NOMO-1 treated with dmso at 0.1 percent for 144 hours (cell line): ENCODE results near the gene PMEPA1.

Experiments
- DNase-seq: peaks from one replicate; lab custom pipeline; 2025; ENCODE audit not compliant: unreplicated experiment; lab: John Stamatoyannopoulos, UW

Gene PMEPA1

DNA sequence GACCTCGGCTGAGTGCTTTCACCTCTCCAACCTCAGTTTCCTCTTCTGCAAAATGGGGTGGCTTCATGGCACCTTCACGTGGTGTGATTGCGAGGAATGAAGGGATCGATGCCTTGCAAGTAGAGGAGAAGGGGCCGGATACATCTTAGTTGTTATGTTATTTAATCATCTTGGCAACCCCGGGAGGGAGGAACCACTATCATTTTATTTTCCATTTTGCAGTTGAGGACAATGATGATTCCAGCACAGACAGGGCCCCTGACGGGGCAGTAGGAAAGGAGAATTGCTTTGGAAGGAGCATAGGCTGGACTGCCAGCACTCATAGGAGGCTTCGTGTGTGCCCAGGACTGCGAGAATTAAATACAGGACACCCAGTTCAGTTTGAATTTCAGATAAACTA lies 2.5 kb upstream of the PMEPA1 start:
- no peak for DNase-seq

DNA sequence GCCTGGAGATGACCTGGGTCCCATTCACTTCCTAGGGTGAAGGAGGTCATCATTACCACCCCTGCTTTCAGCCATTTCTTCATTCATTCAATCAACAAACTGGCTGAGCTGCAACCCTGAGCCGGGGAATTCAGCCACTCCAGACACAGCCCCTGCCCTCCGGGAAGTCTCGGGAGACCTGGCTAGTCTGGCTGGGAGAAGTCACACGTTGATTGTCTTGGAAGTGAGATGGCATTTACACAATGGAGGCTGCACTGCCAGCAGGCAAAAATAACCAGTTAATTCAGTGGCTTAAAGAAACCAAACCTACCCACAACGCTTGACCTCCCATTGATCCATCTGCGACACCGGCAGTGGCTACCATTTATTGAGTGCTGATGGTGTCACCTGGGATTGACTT lies 2.0 kb upstream of the PMEPA1 start:
- no peak for DNase-seq

DNA sequence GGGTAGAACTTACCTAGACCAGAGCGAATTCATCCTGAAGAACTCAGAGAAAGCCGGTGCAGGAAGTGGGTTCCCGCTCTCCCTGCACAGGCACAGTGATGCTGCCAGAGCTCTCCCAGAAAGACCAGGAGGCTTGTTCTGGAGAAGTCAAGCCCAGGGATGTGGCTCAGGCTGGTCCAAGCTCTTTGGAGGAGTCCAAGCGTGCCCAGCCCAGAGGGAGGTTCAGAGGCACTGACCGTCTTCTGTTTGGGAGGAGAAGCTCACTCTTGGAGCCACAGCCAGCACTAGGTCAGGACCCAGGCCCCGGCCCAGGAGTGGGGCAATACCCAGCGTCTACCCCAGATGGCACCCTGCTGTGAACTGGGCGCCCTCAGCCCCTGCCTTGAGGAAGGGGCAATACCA lies 1.5 kb upstream of the PMEPA1 start:
- DNase-seq, result no peak

DNA sequence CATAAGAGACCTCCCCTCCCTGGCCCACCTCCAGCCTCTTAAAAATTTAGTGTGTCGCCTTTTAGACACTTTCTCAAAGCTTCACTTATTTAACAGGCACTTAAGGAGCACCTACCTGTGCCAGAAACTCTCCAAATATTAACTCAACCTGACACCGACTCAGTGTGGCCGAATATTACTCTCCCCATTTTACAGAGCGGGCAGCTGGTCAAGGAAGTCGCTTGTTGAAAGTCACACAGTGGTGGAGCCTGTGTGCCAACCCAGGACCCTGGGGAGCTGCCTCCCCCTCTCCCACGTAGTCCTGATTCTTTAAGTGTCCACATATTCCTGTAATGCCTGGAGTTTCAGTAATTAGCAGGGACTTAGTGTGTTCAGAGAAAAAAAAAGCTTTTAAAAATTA lies 1.0 kb upstream of the PMEPA1 start:
- no peak for DNase-seq

DNA sequence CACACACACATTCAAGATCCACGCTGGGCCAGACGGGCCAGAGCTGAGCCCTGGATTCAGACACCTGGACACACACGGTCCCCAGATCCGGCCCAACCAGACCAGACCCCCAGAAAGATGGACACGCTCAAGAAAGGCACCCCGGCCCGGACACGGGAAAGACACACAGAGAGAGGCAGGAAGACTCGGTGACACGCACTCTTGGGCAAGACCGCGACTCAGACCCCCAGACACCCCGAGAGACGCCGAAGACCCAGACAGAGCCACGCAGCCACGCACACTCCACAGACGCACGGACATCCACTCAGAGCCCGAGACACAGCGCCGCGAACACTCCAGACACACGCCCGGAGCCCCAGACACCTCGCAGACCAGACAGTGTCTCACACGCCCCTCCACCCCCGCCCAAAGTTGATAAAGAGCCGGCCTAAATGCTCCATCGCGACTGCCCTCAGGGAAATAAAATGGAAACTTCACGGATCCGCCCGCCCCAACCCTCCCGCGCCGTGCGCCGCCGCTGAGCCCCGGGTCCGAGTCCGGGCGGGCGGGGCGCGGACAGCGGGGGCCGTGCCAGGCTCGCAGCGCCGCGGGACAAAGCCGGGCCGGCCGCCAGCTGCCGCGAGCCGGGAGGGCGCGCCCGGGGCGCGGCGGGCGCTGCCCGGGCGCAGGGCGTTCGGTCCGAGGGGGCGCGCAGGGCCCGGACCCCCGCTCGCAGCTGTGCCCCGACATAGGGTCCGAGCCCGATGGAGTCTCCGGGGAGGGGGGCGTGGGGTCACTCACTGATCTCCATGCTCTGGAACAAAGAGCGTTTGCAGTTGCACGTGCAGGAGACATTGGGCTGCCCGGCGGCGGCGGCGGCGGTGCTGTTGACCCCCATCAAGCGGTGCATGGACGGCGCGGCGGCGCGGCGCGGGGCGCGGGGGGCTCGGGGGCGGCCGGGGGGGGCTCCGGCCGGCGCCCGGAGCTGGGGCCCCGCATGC lies 831 bp downstream of the PMEPA1 start:
- no peak for DNase-seq

- DNase-seq, result no peak
Measured at GRCh38 chr20:57707849-57708693, 1.7 kb downstream of the PMEPA1 start.

- DNase-seq, result no peak
Measured at GRCh38 chr20:57707320-57707719, 2.5 kb downstream of the PMEPA1 start.

- DNase-seq, result no peak
Measured at GRCh38 chr20:57705127-57705899, 4.5 kb downstream of the PMEPA1 start.

GRCh38 chr20:57704245-57704644 lies 5.6 kb downstream of the PMEPA1 start:
- no peak for DNase-seq

DNA sequence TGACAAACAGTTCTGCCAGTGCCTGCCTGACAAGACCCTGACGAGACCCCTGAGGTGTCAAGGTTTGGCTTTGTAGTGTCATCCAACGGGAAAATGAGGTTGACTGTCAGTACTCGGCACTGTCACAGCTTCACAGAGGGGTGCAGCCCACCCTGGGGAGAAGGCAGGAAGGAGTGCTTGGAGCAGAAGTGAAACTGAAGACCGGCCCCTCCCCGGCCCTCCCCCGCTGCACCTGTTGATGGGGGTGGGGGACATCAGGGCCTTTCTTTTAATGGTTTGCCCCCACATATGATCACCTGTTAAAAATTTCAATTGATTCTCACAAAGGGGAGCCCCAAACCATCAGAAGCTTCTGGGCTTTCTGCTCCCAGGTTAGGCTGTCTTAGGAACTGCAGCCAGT lies 6.8 kb downstream of the PMEPA1 start:
- DNase-seq, result no peak

DNA sequence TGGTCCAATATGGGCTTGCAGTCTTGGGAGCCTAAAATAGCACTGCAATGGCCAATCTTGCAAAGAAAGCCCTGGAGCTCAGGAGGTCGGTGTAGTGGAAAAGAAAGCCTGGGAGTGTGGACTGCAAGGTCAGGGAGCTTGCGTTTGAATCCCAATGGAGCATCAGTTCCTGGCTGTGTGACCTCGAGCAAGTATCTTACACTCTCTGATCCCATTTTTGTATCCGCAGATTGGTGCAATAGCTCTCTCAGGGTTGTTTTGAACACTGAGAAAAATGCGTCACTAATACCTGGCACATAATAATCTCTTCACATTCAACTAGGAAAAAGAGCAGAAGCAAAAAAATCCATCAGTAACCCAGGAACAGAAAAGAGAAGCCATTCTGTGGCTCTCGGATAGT lies 7.3 kb downstream of the PMEPA1 start:
- no peak for DNase-seq

DNA sequence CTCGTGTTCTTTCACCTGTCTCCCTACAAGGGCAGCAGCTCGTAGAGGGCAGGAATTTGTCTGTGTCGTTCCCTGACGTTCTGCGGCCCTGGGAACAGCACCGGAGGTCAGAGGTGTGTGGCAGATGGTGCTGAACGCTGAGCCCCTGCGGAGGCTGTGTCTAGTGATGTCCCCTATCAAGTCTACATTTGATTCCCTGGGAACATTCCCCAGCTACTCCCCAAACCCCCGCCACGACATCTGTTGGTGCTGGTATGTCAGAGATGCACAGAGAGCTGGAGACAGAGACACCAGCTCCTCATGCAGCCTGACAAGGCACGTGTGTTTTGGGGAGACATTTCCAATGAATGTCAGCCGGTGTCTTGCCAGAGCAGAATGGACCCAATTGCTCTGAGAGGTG lies 7.7 kb downstream of the PMEPA1 start:
- no peak for DNase-seq

DNA sequence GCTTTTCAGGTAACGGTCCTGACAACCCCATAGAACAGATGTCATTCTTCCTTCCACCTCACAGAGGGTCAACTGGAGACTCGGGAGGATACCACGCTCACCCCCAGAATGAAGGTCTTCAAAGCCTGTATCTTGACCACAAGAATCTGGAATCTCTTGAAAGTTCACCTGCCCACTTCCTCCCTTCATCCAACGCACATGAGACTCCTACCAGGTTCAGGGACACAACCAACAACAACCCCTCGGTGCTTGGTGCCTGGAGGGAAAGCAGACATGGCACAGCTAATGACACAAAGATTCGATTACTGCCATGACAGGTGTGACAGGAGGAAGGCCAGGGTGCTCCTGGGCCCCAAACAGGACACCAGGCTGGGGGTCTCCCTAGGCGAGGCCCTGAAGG lies 8.2 kb downstream of the PMEPA1 start:
- no peak for DNase-seq

GRCh38 chr20:57701090-57701489 lies 8.7 kb downstream of the PMEPA1 start:
- DNase-seq, result no peak

DNA sequence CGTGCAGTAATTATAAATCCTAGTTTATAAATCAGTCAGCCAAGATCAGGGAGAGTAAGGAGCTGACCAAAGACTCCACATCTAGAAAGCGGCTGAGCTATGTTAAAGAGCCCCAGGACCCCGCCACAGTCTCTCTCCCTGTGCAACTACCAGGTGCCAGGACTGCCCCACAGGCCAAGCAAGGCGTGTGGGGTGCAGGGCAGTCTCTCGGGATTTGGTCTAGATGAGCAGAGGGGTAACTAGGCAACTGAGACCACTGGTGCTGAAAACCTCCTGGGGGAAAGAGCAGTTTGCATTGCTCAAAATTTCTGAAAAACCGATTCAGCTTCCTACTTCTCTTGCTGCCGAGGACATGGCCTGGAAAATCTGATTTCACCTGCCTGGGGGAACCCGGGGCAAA lies 10.4 kb downstream of the PMEPA1 start:
- DNase-seq, result no peak

GRCh38 chr20:57698867-57699275 lies 10.9 kb downstream of the PMEPA1 start:
- DNase-seq, result no peak

- peak; percentile 70 for DNase-seq
Measured at GRCh38 chr20:57698116-57698866, 11.5 kb downstream of the PMEPA1 start.

GRCh38 chr20:57697543-57697942 lies 12.3 kb downstream of the PMEPA1 start:
- DNase-seq, result no peak

GRCh38 chr20:57696401-57696961 lies 13.3 kb downstream of the PMEPA1 start:
- DNase-seq, result no peak

- DNase-seq, result no peak
Measured at GRCh38 chr20:57695940-57696339, 13.9 kb downstream of the PMEPA1 start.
